K562 (cell line): ENCODE measurements around the gene RNF34. TPM values are rescaled to one million over a fixed set of nuclear protein-coding genes. Genes with fewer than 3 reads are reported as not detected.

Source experiments
- ATAC-seq: fragments of 200-7000 bp; cut with Tn5 transposase; 3 replicates; pipeline ENCODE4 v1.9.1; 2020; ENCODE audit warnings: moderate library complexity
- BruUV-seq: library from RNA; stranded (reverse); fragments of 400-500 nt; replicated peaks from 2 replicates; lab custom pipeline; 2021; lab: Mats Ljungman, UMichigan
- CTCF ChIA-PET: fragments of 300-600 bp; formaldehyde crosslinking; extraction: SDS; loops from one replicate; lab custom pipeline; 2021; ENCODE audit warnings: low intra/inter-chr PET ratio; lab: Yijun Ruan, JAX
- POLR2A ChIA-PET: fragments of 300-600, 350-650 bp; sonication (Branson Sonifier 250); formaldehyde crosslinking; extraction: SDS; loops from one replicate; lab custom pipeline; 2021; ENCODE audit warnings: antibody characterized with exemption, inconsistent platforms; lab: Yijun Ruan, JAX
- DNase-seq, 4 experiments: peaks; one replicate each; pipeline versions ENCODE4 v3.0.0 to v3.0.0-alpha.2; 2011 to 2018; ENCODE audit warnings: low spot score in 3 of 4, mixed read lengths in 3 of 4; ENCODE audit errors: extremely low read depth in 1 of 4
- FAIRE-seq: peaks from 2 replicates; lab custom pipeline; 2011; peaks lifted over from hg19 to GRCh38; lab: Jason Lieb, UNC
- H2AFZ ChIP-seq: 2 replicates; pipeline ENCODE4 v1.6.0; 2011; ENCODE audit warnings: low read depth, low read length, control low read depth, inconsistent platforms
- H3K27ac ChIP-seq: fragments of 200-600 bp; 3 replicates; pipeline ENCODE4 v1.8.0; 2011; ENCODE audit warnings: low read depth, mild to moderate bottlenecking, control low read depth, inconsistent platforms, low read length, moderate library complexity, mixed read lengths; ENCODE audit errors: extremely low read depth
- H3K27me3 ChIP-seq, 2 experiments: fragments of 300-600 bp in 1 of 2; 2 replicates in 1 of 2; 3 replicates in 1 of 2; pipeline versions ENCODE4 v1.6.0 to v1.8.0; 2011; ENCODE audit warnings: inconsistent platforms in 2 of 2, low read length in 2 of 2, mild to moderate bottlenecking in 1 of 2, mixed read lengths in 1 of 2, moderate library complexity in 1 of 2; ENCODE audit not compliant: control insufficient read depth in 2 of 2, insufficient read depth in 2 of 2
- H3K36me3 ChIP-seq: fragments of 300-600 bp; 3 replicates; pipeline ENCODE4 v1.8.0; 2011; ENCODE audit warnings: mild to moderate bottlenecking, low read length, inconsistent platforms; ENCODE audit not compliant: control insufficient read depth, insufficient read depth
- H3K4me1 ChIP-seq, 2 experiments: fragments of 200-600 bp in 1 of 2; replicated peaks in 1 of 2; 2 replicates in 1 of 2; 3 replicates in 1 of 2; pipeline versions ENCODE4 v1.5.1 to v1.8.0; 2011; ENCODE audit warnings: inconsistent platforms in 2 of 2, low read length in 2 of 2, mild to moderate bottlenecking in 1 of 2, mixed read lengths in 1 of 2, moderate library complexity in 1 of 2; ENCODE audit not compliant: control insufficient read depth in 2 of 2, insufficient read depth in 2 of 2
- H3K4me2 ChIP-seq: 2 replicates; pipeline ENCODE4 v1.6.1; 2011; ENCODE audit warnings: low read length, control low read depth, inconsistent platforms, mixed read lengths; ENCODE audit not compliant: insufficient read depth
- H3K4me3 ChIP-seq: fragments of 200-600 bp; sonication (generic), shearing (Covaris generic); 2 replicates; pipeline ENCODE4 v1.5.1; 2016; ENCODE audit warnings: control low read depth, inconsistent platforms
- H3K79me2 ChIP-seq: fragments of 200-600 bp; 3 replicates; pipeline ENCODE4 v1.8.0; 2011; ENCODE audit warnings: low read length, inconsistent platforms; ENCODE audit not compliant: control insufficient read depth, insufficient read depth
- H3K9ac ChIP-seq, 2 experiments: 2 replicates each; pipeline versions ENCODE4 v1.6.0 to v1.6.1; 2011; ENCODE audit warnings: low read depth in 2 of 2, low read length in 2 of 2, control low read depth in 1 of 2, inconsistent platforms in 1 of 2, mild to moderate bottlenecking in 1 of 2, mixed read lengths in 1 of 2; ENCODE audit not compliant: insufficient read depth in 1 of 2
- H3K9me1 ChIP-seq: one replicate; pipeline ENCODE4 v1.6.0; 2011; ENCODE audit warnings: inconsistent platforms, mild to moderate bottlenecking, low read length, moderate library complexity; ENCODE audit not compliant: control insufficient read depth, insufficient read depth
- H3K9me3 ChIP-seq: replicated peaks from 2 replicates; pipeline ENCODE4 v1.5.1; 2011; ENCODE audit warnings: low read depth, low read length, inconsistent platforms; ENCODE audit not compliant: control insufficient read depth, insufficient read depth
- H4K20me1 ChIP-seq: replicated peaks from 2 replicates; pipeline ENCODE4 v1.6.1; 2011; ENCODE audit warnings: low read length, inconsistent platforms, mixed read lengths; ENCODE audit not compliant: control insufficient read depth, insufficient read depth
- WGBS: fragments of 100-300 bp; shearing (Covaris generic); methylation state at CpG from one replicate; pipeline ENCODE4 v1.1.6; 2016; ENCODE audit warnings: low coverage, mixed read lengths; ENCODE audit not compliant: insufficient coverage; ENCODE audit errors: missing lambda C conversion rate; 5-methylcytosine and 5-hydroxymethylcytosine counted together
- in situ Hi-C: fragments of 300-500 bp; cut with MboI; formaldehyde crosslinking; loops from 4 replicates; pipeline ENCODE4 v1.15.0; 2018; ENCODE audit warnings: inconsistent platforms, mixed read lengths
- intact Hi-C: fragments of 100-400 bp; cut with micrococcal nuclease; formaldehyde crosslinking; loops from 2 replicates; pipeline ENCODE4 v1.14.2; 2022
- polyA plus RNA-seq, 8 experiments: library from polyadenylated mRNA; depleted of rRNA in 4 of 8; stranded (reverse) in 5 of 8; unstranded in 3 of 8; fragments of >200 nt; fragmentation: Nextera tagmentation in 2 of 8; fragmentation: Illumina TruSeq in 1 of 8; extraction: Ambion mirVana in 2 of 8; extraction: Trizol in 1 of 8; gene quantifications; 2 replicates each; pipeline versions ENCODE4 v1.2.1 to v1.2.3, GENCODE V29; 2011 to 2014; ENCODE audit warnings: inconsistent platforms in 1 of 8, missing spikeins in 1 of 8
- total RNA-seq, 7 experiments: library from RNA; depleted of rRNA in 6 of 7; stranded (reverse); fragments of >200 nt in 6 of 7; fragmentation: Illumina TruSeq in 2 of 7; extraction: Trizol in 2 of 7; gene quantifications; 2 replicates each; pipeline versions ENCODE4 v1.2.1 to v1.2.3, GENCODE V29; 2011 to 2021; ENCODE audit warnings: low replicate concordance in 1 of 7
- TF ChIP-seq, protein P1 (sequence below): fragments of 450-650 bp; formaldehyde crosslinking; IDR thresholded peaks from 2 replicates; pipeline ENCODE4 v1.4.0; 2020; ENCODE audit warnings: mild to moderate bottlenecking, moderate library complexity
- TF ChIP-seq, protein P2 (sequence below): fragments of 250-450 bp; sonication (Bioruptor Pico); IDR thresholded peaks from 2 replicates; pipeline ENCODE4 v1.4.0; 2020; ENCODE audit warnings: mild to moderate bottlenecking, moderate library complexity

Gene RNF34
- total and polyA plus RNA-seq, 9 of the 15 experiments (the other 6 are each of a cell fraction or from before 2014, with no cell fraction given) = 41.7 to 88.9 (median 54.1) TPM

DNA sequence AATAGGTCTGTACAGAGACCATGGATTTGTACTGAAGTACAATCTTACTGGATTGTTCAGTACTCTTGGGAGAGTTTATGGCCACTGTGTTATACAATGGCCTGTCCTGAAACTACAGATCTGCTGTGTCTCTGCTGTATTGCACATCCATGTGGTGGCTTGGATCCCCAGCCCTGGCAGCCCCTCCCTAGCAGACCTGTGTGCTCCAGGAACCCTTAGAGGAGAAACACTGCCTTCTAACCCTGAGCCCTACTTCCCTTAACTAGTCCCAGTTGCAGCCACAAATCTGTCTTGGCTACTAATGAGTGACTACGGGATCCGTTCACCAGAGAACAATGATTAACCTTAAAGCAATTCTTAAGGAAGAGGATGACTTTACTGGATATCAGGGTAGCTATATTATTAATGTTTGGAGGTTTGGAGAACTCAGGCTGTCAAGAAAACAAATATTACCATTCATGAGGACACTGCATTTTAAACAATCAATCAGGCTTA is 27.7 kb downstream of the RNF34 start (continued):
- TF ChIP-seq, protein P1, sequence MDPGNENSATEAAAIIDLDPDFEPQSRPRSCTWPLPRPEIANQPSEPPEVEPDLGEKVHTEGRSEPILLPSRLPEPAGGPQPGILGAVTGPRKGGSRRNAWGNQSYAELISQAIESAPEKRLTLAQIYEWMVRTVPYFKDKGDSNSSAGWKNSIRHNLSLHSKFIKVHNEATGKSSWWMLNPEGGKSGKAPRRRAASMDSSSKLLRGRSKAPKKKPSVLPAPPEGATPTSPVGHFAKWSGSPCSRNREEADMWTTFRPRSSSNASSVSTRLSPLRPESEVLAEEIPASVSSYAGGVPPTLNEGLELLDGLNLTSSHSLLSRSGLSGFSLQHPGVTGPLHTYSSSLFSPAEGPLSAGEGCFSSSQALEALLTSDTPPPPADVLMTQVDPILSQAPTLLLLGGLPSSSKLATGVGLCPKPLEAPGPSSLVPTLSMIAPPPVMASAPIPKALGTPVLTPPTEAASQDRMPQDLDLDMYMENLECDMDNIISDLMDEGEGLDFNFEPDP = no peak

DNA sequence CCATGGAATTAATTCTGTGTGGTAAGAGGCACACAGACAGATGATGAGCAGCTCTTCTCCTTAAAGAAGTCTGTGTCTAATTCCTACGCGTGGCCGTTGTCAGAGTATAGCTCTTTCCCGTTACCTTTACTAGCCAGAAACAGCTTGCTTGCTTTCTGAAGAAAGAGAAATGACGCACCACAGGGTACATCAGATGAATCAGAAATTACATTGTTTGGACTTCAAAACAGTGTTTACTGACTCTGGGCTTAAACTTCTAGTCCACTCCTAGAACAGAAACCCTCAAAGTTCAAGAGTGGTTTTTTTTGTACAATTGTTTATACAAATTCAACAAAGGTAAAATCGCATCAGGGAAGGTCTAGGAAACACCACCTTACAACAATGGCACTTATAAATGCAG is 29.0 kb downstream of the RNF34 start:
- WGBS = 95% methylated on average over 6 of the region's 6 CpGs
- FAIRE-seq (no peak), ATAC-seq (no peak)
- no peaks in the 10 kb centered on the region for H4K20me1 ChIP-seq
- peaks cover 5 to 10% of the 10 kb centered on the region in 2 experiments; a peak in 4 of 5 replicates for H3K4me1 ChIP-seq
- CTCF ChIA-PET = interaction anchor here (0.8 kb wide), 1 partner anchor 985 kb away, joined by 3 read pairs; no protein-coding TSS in a partner anchor
- TF ChIP-seq, protein P2, sequence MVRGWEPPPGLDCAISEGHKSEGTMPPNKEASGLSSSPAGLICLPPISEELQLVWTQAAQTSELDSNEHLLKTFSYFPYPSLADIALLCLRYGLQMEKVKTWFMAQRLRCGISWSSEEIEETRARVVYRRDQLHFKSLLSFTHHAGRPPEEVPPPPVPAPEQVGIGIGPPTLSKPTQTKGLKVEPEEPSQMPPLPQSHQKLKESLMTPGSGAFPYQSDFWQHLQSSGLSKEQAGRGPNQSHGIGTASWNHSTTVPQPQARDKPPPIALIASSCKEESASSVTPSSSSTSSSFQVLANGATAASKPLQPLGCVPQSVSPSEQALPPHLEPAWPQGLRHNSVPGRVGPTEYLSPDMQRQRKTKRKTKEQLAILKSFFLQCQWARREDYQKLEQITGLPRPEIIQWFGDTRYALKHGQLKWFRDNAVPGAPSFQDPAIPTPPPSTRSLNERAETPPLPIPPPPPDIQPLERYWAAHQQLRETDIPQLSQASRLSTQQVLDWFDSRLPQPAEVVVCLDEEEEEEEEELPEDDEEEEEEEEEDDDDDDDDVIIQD = no peak
- TF ChIP-seq, all 486 proteins: peak for 0
- no TSS peak for BruUV-seq
- intact Hi-C loops = no loop called here
- in situ Hi-C loops = no loop called here
- Histone ChIP-seq H3K9me3 (no peaks in the 10 kb centered on the region), H3K4me2 (no peak overlapping the region), H3K9me1 (no peaks in the 10 kb centered on the region), H3K79me2 (no peaks in the 10 kb centered on the region), H3K9ac (no peak overlapping the region), H3K4me3 (no peak overlapping the region), H3K27ac (no peak overlapping the region), H3K27me3 (no peaks in the 10 kb centered on the region), H2AFZ (no peak overlapping the region), H3K36me3 (peaks cover 94% of the 10 kb centered on the region)
- no peak for DNase-seq
- POLR2A ChIA-PET = interaction anchor here (2.8 kb wide), 1 partner anchor 10 kb away, joined by 8 read pairs; no protein-coding TSS in a partner anchor
